Endothelial cell of hepatic sinusoid (primary cell): ENCODE data around the gene ASTL.

Experiments
- in situ Hi-C: cut with HindIII; loops from 2 replicates; pipeline ENCODE4 v1.10.0; 2017; ENCODE audit warnings: low sequenced_read_pairs

Gene ASTL

DNA sequence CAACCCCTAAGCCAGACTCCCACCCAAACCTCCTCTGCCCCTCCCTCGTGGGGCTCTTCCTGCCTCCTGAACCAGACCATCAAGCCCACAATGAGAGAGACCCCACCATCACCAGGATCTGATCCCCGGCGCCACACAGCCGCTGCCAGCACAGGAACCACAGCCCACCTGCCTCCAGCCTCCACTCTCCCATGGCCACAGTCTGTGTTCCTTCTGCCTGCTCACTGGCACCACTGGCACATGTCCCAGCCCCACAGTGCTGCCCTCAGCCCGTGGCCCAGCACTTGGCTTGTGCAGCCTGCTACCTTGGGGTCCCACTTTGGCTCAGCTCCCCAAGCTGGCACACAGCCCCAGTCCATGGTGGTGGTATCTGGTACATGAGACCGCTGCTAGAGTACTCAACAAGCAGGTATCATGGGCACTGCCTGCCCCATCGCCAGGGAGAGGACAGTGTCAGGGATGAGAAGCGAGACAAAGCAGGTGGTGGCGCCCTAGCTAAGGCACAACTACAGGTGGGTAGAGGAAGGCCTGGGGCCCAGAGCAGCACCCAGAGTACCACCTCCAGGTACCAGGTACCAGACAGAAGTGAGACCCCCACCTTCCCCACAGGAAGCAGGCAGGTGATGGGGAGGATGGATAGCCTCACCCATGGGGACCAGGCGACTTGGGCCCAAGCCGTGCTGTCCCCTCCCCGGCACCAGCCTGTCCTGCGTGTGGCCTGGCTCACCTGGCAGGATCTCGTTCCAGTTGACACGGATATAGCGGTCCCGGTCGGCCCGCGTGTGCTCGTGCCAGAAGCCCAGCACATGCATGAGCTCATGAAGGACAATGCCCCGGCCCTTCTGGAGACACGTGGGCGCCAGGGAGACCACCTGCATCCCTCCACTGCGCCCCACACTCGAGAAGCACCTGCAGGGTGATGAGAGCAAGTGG, 6.2 kb downstream of the ASTL start:
- in situ Hi-C loops: no loop called here

- in situ Hi-C loops: no loop called here
Observed at GRCh38 chr2:96131152-96131812, 7.0 kb downstream of the ASTL start.

DNA sequence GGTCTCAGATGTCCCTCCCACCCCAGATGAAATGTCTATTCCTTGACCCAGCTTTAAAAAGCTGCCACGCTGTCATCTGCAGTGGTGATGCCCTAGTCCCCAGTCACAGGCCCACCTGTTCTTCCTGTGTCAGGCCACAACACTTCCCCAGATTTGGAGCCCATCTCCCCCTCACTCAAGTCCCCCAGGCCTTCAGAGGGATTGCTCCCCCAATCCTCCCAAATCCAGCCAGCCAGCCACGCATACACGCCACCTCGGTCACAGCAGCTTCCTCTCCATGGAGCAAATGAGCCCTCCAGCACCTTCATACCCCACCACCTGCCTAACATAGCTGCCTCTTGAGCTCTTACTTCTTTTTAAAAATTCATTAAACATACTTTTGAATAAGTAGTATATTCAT, 7.8 kb downstream of the ASTL start:
- in situ Hi-C loops: no loop called here

DNA sequence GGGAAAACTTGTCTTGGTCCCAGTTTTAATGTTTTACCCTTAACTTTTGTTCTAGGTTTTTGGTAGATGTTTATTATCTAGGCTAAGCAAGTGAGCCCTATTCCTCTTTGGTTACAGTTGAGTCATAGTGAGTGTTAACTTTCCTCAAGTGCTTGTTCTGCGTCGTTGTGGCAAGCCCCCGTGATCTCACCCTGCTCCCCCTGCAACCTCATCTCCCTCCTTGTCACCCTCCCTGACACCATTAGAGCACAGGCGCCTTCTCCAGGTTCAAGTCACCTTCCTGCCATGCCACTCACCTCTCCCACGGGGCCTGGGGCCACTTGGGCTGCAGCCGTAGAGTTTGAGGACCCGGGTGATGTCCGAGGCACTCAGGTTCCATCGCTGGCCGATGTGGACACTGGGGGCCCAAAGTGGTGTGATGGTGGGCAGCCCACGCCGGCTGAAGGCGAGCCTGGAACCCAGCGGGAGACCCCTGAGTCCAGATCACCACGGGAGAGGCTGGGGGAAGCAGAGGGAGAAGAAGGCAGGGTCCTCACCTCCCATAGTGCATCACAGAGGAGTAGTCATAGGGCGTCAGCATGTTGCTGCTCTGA, 8.7 kb downstream of the ASTL start:
- in situ Hi-C loops: no loop called here

- in situ Hi-C loops: no loop called here
Observed at GRCh38 chr2:96128456-96128855, 9.8 kb downstream of the ASTL start.

GRCh38 chr2:96124406-96125265, 13.7 kb downstream of the ASTL start:
- in situ Hi-C loops: no loop called here

GRCh38 chr2:96123936-96124335, 14.4 kb downstream of the ASTL start:
- in situ Hi-C loops: no loop called here

DNA sequence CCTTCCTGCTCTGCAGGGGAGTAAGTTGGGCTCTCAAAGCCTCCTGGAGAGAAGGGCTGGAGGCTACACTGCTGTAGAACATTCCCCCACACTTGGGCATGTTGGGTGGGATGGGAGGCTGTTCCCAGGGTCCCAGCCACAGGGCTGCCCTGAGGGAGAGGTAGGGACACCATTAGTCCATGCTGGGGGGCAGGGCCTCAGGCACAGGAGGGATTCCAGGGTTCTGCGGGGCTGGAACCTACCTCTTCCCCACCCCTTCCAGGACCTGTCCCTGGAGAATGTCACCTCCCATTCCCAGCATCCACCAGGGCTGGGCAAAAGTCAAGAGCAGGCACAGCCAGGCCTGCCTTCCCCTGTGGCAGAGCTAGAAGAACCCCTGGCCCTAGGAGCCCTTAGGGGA, 15.0 kb downstream of the ASTL start:
- in situ Hi-C loops: no loop called here

GRCh38 chr2:96122391-96122790, 15.9 kb downstream of the ASTL start:
- in situ Hi-C loops: no loop called here

DNA sequence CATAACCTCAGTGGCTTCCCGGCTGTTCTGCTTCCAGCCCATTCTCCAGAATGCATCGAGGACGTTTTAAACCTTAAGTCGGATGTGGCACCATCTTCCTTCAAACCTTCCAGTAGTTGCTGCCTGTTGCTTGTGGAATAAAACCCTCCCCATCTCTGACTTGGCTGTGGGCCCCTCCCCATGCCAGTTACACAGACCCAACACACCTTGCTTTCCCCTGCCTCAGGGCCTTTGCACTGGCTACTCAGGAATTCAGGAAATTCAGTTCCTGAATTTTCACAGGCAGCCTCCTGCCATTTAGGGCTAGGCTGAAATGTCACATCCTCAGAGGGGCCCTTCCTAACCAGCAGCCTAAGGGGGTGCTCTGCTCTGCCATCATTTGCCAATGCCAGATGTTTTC, 16.9 kb downstream of the ASTL start:
- in situ Hi-C loops: no loop called here

DNA sequence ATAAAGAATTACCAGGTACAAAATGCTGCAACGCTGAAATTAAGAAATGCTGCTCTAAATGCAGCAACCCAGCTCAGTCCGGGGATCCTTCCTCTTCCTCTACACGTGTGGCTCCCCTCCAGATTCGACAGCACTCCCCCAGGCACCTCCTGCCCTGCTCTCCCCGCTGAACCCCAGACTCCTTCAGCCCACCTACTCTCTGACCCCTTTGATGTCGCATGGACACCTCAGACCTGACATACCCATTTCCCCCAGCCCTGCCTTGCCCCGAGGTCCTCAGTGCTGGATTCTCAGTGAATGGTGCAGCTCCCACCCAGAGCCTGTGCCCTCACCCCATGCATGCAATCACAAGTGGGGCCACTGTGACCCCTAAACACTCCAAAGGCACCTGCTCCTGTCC, 17.3 kb downstream of the ASTL start:
- in situ Hi-C loops: no loop called here

DNA sequence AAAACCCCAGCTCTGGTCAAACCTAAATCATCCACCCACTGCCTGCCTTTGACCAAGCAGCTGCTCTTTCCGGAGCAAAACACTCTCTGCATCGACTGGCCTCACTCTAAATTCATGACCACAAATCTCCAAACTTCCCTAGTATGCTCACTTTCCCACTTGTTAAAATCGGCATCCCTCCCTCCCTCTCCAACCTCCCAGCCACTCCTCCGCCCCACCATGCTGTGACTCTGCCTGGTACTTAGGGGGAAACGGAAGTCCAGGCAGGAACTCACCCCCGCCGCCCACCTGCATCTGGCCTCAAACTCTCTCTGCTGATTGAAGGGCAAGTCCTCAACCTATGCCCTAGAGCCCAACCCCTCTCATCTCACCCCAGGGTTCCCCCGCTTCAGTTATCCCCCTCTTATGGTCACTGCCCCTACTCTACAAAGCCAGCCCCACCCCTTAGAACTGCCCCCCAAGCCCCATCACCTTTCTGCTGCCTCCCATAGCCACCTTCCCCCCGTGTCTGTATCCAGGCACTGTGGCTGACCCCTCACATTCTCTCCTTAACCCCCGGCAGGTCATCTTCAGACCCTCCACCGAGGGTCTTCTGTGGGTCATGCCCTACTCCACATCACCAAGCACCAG, 18.1 kb downstream of the ASTL start:
- in situ Hi-C loops: no loop called here

GRCh38 chr2:96119389-96119751, 18.9 kb downstream of the ASTL start:
- in situ Hi-C loops: no loop called here

DNA sequence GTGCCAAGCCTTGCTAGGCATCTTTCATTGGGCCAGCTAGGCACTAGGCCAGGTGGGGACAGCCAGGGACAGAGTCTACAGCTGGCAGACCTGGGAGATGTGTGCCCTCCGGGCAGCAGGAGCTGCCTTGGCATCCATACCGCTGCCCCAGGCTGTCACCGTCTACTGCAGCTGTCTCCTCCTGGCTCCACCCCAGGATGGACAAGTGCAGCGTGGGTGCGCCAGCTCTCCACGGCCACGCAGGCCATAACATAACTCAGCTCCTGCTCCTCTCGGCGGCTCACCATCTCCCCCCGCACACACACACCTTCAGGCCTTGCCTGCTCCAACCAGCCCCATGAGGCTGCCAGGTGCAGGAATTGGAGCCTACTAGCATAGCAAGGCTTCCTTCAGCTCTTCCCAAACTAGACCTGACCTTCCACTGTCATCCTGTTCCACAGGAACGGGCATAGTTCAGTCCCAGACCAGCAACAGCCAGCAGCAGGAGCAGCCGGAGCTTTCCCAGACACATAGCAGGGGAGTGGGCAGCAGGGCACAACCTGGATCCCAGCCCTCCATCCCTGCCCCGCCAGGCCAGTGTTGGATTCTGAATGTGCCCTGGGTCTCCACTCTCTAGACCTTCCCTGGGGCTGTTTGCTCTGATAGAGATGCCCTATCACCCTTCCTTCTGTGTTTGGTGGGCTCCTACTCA, 19.5 kb downstream of the ASTL start:
- in situ Hi-C loops: no loop called here

- in situ Hi-C loops: no loop called here
Observed at GRCh38 chr2:96117701-96118588, 20.4 kb downstream of the ASTL start.

GRCh38 chr2:96116879-96117533, 21.3 kb downstream of the ASTL start:
- in situ Hi-C loops: no loop called here

DNA sequence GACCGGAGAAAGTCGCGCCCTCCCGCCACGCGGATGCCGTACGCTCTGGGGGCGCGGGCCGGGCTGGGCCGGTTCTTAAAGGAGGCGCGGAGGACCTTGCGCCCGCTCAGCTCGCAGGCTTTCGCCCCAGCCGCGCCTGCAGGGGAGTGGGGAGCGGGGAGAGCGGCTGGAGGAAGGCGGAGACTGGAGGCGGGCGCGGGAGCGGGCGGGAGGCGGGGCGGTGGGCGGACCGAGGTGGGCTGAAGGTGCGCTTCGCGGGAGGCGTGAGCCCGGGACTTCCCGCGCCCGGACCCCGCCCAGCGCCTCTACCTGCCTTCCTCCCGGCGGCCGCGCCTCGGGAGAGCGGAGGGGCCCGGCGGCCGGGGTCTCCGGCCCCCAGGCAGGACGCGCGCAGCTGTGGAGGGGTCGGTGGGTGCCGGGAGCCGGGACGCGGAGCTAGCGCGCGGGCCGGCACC, 21.9 kb downstream of the ASTL start, which contains the start of gene ADRA2B:
ADRA2B (minus strand) TSS at position 148 of the 455 bp plus-strand sequence. CDS start 422 bp downstream, outside the sequence.
- in situ Hi-C loops: no loop called here
